Osteoblast (primary cell): ENCODE data around the gene COX5B. TPM values are rescaled to one million over a fixed set of nuclear protein-coding genes. Genes with fewer than 3 reads are reported as not detected.
"Not testable (repeated sequence)": the region's sequence is repeated elsewhere in the genome, so short reads cannot be mapped to it uniquely, and the experiment has no call there.

Source experiments
- DNase-seq: peaks from one replicate; pipeline ENCODE4 v3.0.0; 2011; ENCODE audit warnings: low spot score, mixed read lengths; ENCODE audit not compliant: insufficient read length; ENCODE audit errors: missing footprints
- H2AFZ ChIP-seq: 2 replicates; pipeline ENCODE4 v1.6.0; 2011; ENCODE audit warnings: mild to moderate bottlenecking, low read length
- H3K27ac ChIP-seq: 2 replicates; pipeline ENCODE4 v1.5.1; 2011; ENCODE audit warnings: mild to moderate bottlenecking, low read depth, low read length, moderate library complexity
- H3K27me3 ChIP-seq: 2 replicates; pipeline ENCODE4 v1.6.0; 2012; ENCODE audit warnings: mild to moderate bottlenecking, control low read depth, inconsistent platforms, low read length, moderate library complexity; ENCODE audit not compliant: insufficient read depth
- H3K36me3 ChIP-seq: 2 replicates; pipeline ENCODE4 v1.5.1; 2011; ENCODE audit warnings: mild to moderate bottlenecking, low read length, control low read depth, moderate library complexity; ENCODE audit not compliant: insufficient read depth
- H3K4me1 ChIP-seq: 2 replicates; pipeline ENCODE4 v1.5.1; 2011; ENCODE audit warnings: mild to moderate bottlenecking, low read length, control low read depth, moderate library complexity; ENCODE audit not compliant: insufficient read depth
- H3K4me2 ChIP-seq: 2 replicates; pipeline ENCODE4 v1.6.0; 2011; ENCODE audit warnings: mild to moderate bottlenecking, low read length; ENCODE audit not compliant: insufficient read depth
- H3K4me3 ChIP-seq: fragments of 200-600 bp; sonication (generic); 3 replicates; pipeline ENCODE4 v1.5.1; 2012; ENCODE audit warnings: mild to moderate bottlenecking, low read length, inconsistent platforms; ENCODE audit not compliant: insufficient read depth
- H3K79me2 ChIP-seq: 2 replicates; pipeline ENCODE4 v1.6.0; 2012; ENCODE audit warnings: mild to moderate bottlenecking, low read length, control low read depth, inconsistent platforms; ENCODE audit not compliant: insufficient read depth
- H3K9me3 ChIP-seq: 2 replicates; pipeline ENCODE4 v1.5.1; 2011; ENCODE audit warnings: low read depth, low read length, control low read depth
- H4K20me1 ChIP-seq: 2 replicates; pipeline ENCODE4 v1.6.0; 2012; ENCODE audit warnings: mild to moderate bottlenecking, low read length, control low read depth; ENCODE audit not compliant: insufficient read depth
- total RNA-seq: library from RNA; depleted of rRNA; stranded (reverse); fragments of >200 nt; gene quantifications from 2 replicates; pipeline ENCODE4 v1.2.3, GENCODE V29; 2012
- TF ChIP-seq, protein P1 (sequence below): IDR thresholded peaks from 2 replicates; pipeline ENCODE4 v1.5.1; 2011; ENCODE audit warnings: mild to moderate bottlenecking, low read depth, low read length, moderate library complexity; ENCODE audit errors: extremely low read depth

COX5B gene
- total RNA-seq, 1 donor: 214 TPM

DNA sequence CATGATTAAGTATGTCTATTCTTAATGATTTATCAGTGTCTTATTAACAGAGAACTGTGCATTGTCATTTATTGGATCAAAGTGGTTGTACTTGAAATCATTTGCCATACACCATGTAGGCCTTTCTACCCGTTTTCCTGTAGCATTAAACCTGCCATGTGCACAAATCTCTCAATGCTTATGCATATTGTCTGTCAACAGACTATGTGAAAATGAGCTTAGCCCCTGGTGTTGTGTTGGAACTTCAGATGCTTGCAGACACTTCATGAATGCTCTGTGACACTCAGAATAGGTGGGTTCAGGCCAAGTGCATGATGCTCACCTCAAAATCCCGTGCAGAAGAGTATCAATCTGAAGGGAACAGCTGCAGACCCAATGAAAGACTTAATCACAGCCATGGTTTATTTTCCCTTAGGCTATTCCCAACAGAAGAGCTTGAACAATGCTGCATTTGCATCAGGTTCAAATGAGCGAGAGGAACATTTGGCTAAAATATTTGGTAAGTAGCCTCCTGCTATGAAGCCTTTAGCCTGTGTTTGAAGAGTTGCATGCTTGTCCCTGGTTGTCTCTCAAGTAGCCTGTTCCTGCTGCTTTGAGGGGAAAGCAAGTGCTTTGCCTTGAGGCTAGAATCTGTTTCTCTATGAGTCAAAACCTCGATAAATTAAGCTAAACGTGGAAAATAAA is 29.7 kb downstream of the COX5B start:
- Histone ChIP-seq H2AFZ (no peak overlapping the region), H3K4me1 (no peaks in the 10 kb centered on the region), H3K36me3 (no peaks in the 10 kb centered on the region), H3K79me2 (no peaks in the 10 kb centered on the region), H3K4me2 (no peak overlapping the region), H3K9me3 (no peaks in the 10 kb centered on the region), H3K27ac (no peak overlapping the region), H3K27me3 (no peaks in the 10 kb centered on the region), H4K20me1 (no peaks in the 10 kb centered on the region), H3K4me3 (no peak overlapping the region)
- DNase-seq: no peak
- TF ChIP-seq, protein P1, sequence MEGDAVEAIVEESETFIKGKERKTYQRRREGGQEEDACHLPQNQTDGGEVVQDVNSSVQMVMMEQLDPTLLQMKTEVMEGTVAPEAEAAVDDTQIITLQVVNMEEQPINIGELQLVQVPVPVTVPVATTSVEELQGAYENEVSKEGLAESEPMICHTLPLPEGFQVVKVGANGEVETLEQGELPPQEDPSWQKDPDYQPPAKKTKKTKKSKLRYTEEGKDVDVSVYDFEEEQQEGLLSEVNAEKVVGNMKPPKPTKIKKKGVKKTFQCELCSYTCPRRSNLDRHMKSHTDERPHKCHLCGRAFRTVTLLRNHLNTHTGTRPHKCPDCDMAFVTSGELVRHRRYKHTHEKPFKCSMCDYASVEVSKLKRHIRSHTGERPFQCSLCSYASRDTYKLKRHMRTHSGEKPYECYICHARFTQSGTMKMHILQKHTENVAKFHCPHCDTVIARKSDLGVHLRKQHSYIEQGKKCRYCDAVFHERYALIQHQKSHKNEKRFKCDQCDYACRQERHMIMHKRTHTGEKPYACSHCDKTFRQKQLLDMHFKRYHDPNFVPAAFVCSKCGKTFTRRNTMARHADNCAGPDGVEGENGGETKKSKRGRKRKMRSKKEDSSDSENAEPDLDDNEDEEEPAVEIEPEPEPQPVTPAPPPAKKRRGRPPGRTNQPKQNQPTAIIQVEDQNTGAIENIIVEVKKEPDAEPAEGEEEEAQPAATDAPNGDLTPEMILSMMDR: no peak

GRCh38 chr2:97676620-97677019 is 30.8 kb downstream of the COX5B start:
- Histone ChIP-seq H4K20me1 (no peaks in the 10 kb centered on the region), H3K9me3 (no peaks in the 10 kb centered on the region), H3K27me3 (no peaks in the 10 kb centered on the region), H3K4me3 (no peak overlapping the region), H3K4me2 (no peak overlapping the region), H3K79me2 (no peaks in the 10 kb centered on the region), H3K27ac (no peak overlapping the region), H3K4me1 (no peaks in the 10 kb centered on the region), H3K36me3 (no peaks in the 10 kb centered on the region), H2AFZ (no peak overlapping the region)
- no peak for DNase-seq
- TF ChIP-seq, protein P1: no peak

DNA sequence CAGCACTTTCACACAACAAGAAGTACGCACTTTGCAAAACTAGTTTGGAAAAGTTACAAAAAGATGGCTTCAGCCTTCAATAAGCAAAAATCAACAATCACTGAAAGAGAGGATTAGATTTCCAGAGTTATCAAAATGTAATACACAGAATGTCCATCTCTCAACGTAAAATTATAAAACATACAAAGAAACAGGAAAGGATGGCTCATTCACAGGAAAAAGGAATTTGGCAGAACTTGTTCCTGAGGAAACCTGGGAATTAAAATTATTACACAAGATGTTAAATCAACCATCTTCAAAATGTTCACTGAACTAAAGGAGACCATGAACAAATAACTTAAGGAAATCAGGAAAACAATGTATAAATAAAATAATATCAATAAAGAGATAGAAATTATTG is 31.6 kb downstream of the COX5B start:
- TF ChIP-seq, protein P1: no peak
- H3K9me3 ChIP-seq: no peaks in the 10 kb centered on the region
- no peak overlapping the region for H3K4me2 ChIP-seq
- H3K4me1 ChIP-seq: no peaks in the 10 kb centered on the region
- H4K20me1 ChIP-seq: no peaks in the 10 kb centered on the region
- no peaks in the 10 kb centered on the region for H3K27me3 ChIP-seq
- no peak overlapping the region for H3K4me3 ChIP-seq
- no peak overlapping the region for H3K27ac ChIP-seq
- no peaks in the 10 kb centered on the region for H3K36me3 ChIP-seq
- no peak for DNase-seq
- no peak overlapping the region for H2AFZ ChIP-seq
- no peaks in the 10 kb centered on the region for H3K79me2 ChIP-seq

DNA sequence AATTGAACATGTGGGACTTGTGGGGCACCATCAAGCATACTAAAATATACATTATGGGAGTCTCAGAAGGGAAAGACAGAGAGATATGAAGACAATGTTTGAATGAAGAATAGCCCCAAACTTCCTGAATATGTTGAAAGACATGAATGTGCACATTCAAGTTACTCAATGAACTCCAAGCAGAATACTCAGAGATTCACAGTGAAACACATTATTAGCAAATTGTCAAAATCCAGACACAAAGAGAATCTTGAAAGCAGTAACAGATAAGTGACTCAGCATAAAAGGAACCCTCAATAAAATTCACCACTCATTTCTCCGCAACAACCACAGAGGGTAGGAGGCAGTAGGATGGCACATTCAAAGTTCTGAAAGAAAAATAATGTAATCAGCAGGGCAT is 32.4 kb downstream of the COX5B start:
- TF ChIP-seq, protein P1: no peak

DNA sequence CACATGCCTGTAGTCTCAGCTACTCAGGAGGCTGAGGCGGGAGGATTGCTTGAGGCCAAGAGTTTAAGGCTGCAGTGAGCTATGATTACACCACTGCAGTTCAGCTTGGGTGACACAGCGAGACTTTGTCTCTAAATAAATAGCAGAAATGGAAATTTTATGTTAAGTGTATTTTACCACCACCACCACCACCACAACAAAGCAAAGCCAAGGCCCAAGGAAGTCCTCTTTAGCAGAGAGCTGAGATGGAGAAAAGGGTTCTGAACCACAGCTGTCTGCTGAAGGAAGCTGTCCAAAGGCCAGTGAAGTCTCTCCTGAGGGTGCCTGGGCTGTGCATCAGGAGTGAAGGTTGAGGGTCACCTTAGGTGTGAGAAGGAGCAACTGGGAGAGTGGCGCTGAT is 41.4 kb downstream of the COX5B start:
- not testable (repeated sequence) for H3K9me3 ChIP-seq, H3K4me3 ChIP-seq, DNase-seq, H4K20me1 ChIP-seq, H3K27me3 ChIP-seq, H3K4me2 ChIP-seq, H2AFZ ChIP-seq, H3K27ac ChIP-seq, H3K79me2 ChIP-seq, H3K36me3 ChIP-seq, H3K4me1 ChIP-seq

More for the DNA sequence above, 32.4 kb downstream of the COX5B start:
- Histone ChIP-seq H3K27ac (no peak overlapping the region), H3K36me3 (no peaks in the 10 kb centered on the region), H3K4me3 (no peak overlapping the region), H3K79me2 (no peaks in the 10 kb centered on the region), H3K4me1 (no peaks in the 10 kb centered on the region), H3K4me2 (no peak overlapping the region), H3K9me3 (no peaks in the 10 kb centered on the region), H4K20me1 (no peaks in the 10 kb centered on the region), H3K27me3 (no peaks in the 10 kb centered on the region), H2AFZ (no peak overlapping the region)
- DNase-seq: peak; percentile 13
